ENCODE measurements around the gene NEU1.

DNA sequence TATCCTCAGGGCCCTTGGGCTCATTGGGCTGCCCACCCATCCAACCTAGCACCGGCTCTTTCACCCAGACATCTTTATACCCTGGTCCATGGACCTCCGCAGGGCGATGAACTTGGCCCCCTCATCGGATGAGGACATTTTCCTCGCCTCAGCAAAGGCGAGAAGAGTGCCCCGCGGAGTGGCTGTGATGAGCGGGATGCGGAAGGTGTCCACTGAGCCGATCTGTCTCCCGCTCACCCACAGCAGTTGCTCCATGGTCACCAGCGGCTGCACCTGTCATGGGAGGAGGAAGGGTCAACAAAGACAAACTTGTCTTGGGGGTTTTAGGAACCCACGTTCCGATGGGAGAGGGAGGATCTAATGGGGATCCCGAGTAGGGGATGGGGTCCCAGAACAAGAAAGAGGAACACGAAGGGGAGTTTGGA lies 690 bp downstream of the NEU1 start:
- TF ChIP-seq, protein P1, sequence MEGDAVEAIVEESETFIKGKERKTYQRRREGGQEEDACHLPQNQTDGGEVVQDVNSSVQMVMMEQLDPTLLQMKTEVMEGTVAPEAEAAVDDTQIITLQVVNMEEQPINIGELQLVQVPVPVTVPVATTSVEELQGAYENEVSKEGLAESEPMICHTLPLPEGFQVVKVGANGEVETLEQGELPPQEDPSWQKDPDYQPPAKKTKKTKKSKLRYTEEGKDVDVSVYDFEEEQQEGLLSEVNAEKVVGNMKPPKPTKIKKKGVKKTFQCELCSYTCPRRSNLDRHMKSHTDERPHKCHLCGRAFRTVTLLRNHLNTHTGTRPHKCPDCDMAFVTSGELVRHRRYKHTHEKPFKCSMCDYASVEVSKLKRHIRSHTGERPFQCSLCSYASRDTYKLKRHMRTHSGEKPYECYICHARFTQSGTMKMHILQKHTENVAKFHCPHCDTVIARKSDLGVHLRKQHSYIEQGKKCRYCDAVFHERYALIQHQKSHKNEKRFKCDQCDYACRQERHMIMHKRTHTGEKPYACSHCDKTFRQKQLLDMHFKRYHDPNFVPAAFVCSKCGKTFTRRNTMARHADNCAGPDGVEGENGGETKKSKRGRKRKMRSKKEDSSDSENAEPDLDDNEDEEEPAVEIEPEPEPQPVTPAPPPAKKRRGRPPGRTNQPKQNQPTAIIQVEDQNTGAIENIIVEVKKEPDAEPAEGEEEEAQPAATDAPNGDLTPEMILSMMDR (IDR thresholded peaks at IDR 0.05) = no peak
- TF ChIP-seq POLR2A (IDR thresholded peaks at IDR 0.05) = no peak

All from thyroid gland (tissue), 4 donors.